DMS79 (cell line): ENCODE data around the gene FADS2.
"Not testable (repeated sequence)": the region's sequence is repeated elsewhere in the genome, so short reads cannot be mapped to it uniquely, and the experiment has no call there.

Source experiments
- DNase-seq: peaks from one replicate; lab custom pipeline; 2025; lab: John Stamatoyannopoulos, UW

Gene FADS2

GRCh38 chr11:61868571-61869428 is 40.7 kb downstream of the FADS2 start:
- DNase-seq, result no peak

GRCh38 chr11:61869429-61869707 is 41.3 kb downstream of the FADS2 start:
- no peak for DNase-seq

- no peak for DNase-seq
Observed at GRCh38 chr11:61869708-61870451, 41.8 kb downstream of the FADS2 start.

GRCh38 chr11:61870541-61871031 is 42.5 kb downstream of the FADS2 start:
- DNase-seq, result no peak

GRCh38 chr11:61871158-61871597 is 43.1 kb downstream of the FADS2 start:
- DNase-seq, result peak; percentile 39

- no peak for DNase-seq
Observed at GRCh38 chr11:61872935-61873565, 45.0 kb downstream of the FADS2 start.

GRCh38 chr11:61873588-61874376 is 45.7 kb downstream of the FADS2 start:
- DNase-seq, result no peak

GRCh38 chr11:61874377-61874809 is 46.3 kb downstream of the FADS2 start:
- DNase-seq, result peak; percentile 7

GRCh38 chr11:61874853-61875252 is 46.8 kb downstream of the FADS2 start:
- DNase-seq, result no peak

GRCh38 chr11:61875698-61876097 is 47.6 kb downstream of the FADS2 start:
- no peak for DNase-seq

- no peak for DNase-seq
Observed at GRCh38 chr11:61879152-61879551, 51.1 kb downstream of the FADS2 start.

GRCh38 chr11:61880031-61880430 is 51.9 kb downstream of the FADS2 start:
- no peak for DNase-seq

GRCh38 chr11:61880454-61880853 is 52.4 kb downstream of the FADS2 start:
- DNase-seq, result no peak

GRCh38 chr11:61881397-61881796 is 53.3 kb downstream of the FADS2 start:
- DNase-seq, result no peak

- DNase-seq, result not testable (repeated sequence)
Observed at GRCh38 chr11:61882267-61882666, 54.2 kb downstream of the FADS2 start.

GRCh38 chr11:61882879-61883278 is 54.8 kb downstream of the FADS2 start:
- DNase-seq, result no peak

- DNase-seq, result no peak
Observed at GRCh38 chr11:61883327-61883726, 55.2 kb downstream of the FADS2 start.

GRCh38 chr11:61883947-61884346 is 55.8 kb downstream of the FADS2 start:
- no peak for DNase-seq

- DNase-seq, result peak; percentile 93
Observed at GRCh38 chr11:61885166-61885778, 57.2 kb downstream of the FADS2 start.

- DNase-seq, result no peak
Observed at GRCh38 chr11:61885784-61886580, 57.9 kb downstream of the FADS2 start.

GRCh38 chr11:61886643-61887042 is 58.5 kb downstream of the FADS2 start:
- DNase-seq, result no peak
